Tibial nerve (tissue), 3 donors: Measurements from ENCODE around the gene TACSTD2.

Experiments used
- CTCF ChIP-seq, 5 experiments: fragments of 200-600 bp in 3 of 5; fragments of 450-650 bp in 2 of 5; sonication (generic) in 3 of 5; IDR thresholded peaks; one replicate each; pipeline ENCODE4 v1.5.1; 2016 to 2019; ENCODE audit warnings: antibody characterized with exemption in 5 of 5, mild to moderate bottlenecking in 3 of 5, moderate library complexity in 2 of 5
- POLR2A ChIP-seq, 2 donors: fragments of 450-650 bp; IDR thresholded peaks; one replicate each; pipeline ENCODE4 v1.6.1; 2017; ENCODE audit warnings: antibody characterized with exemption in 2 of 2, mild to moderate bottlenecking in 2 of 2, moderate library complexity in 2 of 2

GRCh38 chr1:58587667-58588066 lies 10.6 kb upstream of the TACSTD2 start:
- TF ChIP-seq POLR2A (IDR thresholded peaks at IDR 0.05) (no peak), CTCF (IDR thresholded peaks at IDR 0.05) (no peak)
